ENCODE data around the gene CNIH2. TPM values are rescaled to one million over a fixed set of nuclear protein-coding genes. Genes with fewer than 3 reads are reported as not detected.

The CNIH2 gene
- total and polyA plus RNA-seq, 2 of the 8 experiments (the other 6 are each of a cell fraction or from before 2014, with no cell fraction given), result 12.5 to 15.8 TPM

- Histone ChIP-seq H3K4ac (replicated peaks; ENCODE audit: insufficient read length, low read depth, low read length) (peak overlapping the region; percentile 95), H2BK15ac (ENCODE audit: low read length) (peak overlapping the region; percentile 93; the same call in 1 of the 2 replicates), H3K79me2 (ENCODE audit: control insufficient read depth in 1 of 2, insufficient read depth in 2 of 2, low read length in 2 of 2) (no peaks in the 10 kb centered on the region), H2BK5ac (ENCODE audit: low read depth, low read length) (peak overlapping the region; percentile 85; the same call in 1 of the 2 replicates), H4K20me1 (replicated peaks in 1 of 2; ENCODE audit: control insufficient read depth in 1 of 2, insufficient read depth in 2 of 2, low read length in 2 of 2) (no peaks in the 10 kb centered on the region), H3K4me2 (ENCODE audit: insufficient read depth in 1 of 2, low read depth in 2 of 2, low read length in 2 of 2) (peak overlapping the region; percentile 43 to 69), H3K79me1 (ENCODE audit: low read depth, low read length) (no peaks in the 10 kb centered on the region), H3K56ac (replicated peaks; ENCODE audit: insufficient read length, low read depth, low read length) (peak overlapping the region; percentile 7), H3K36me3 (ENCODE audit: control insufficient read depth in 2 of 4, insufficient read depth in 4 of 4, low read length in 3 of 4) (no peaks in the 10 kb centered on the region), H4K8ac (ENCODE audit: extremely low read depth, insufficient read depth, low read length) (peak overlapping the region; percentile 38; the same call in 1 of the 2 replicates), H2AK5ac (ENCODE audit: low read depth, low read length) (peak overlapping the region; percentile 89; the same call in 1 of the 2 replicates), H3K27me3 (replicated peaks in 1 of 4; ENCODE audit: control insufficient read depth in 3 of 4, extremely low read depth in 1 of 4, insufficient read depth in 3 of 4, low read length in 3 of 4) (peaks cover 0 to 5% (median 0%) of the 10 kb centered on the region in 4 experiments; a peak in 3 of 7 replicates), H3K4me1 (replicated peaks in 1 of 4; ENCODE audit: control insufficient read depth in 3 of 4, insufficient read depth in 4 of 4, low read length in 3 of 4) (peaks cover 9 to 28% (median 19%) of the 10 kb centered on the region in 4 experiments), H3K9me3 (ENCODE audit: insufficient read depth in 2 of 2, low read depth in 1 of 2, low read length in 1 of 2) (no peaks in the 10 kb centered on the region), H2BK12ac (ENCODE audit: low read depth, low read length) (peak overlapping the region; percentile 98), H3K23ac (ENCODE audit: insufficient read length) (no peak overlapping the region), H3K23me2 (ENCODE audit: low read depth, low read length) (peaks cover 5% of the 10 kb centered on the region), H2AFZ (ENCODE audit: low read length) (peak overlapping the region; percentile 51; the same call in 1 of the 2 replicates), H4K5ac (ENCODE audit: insufficient read length, low read depth, low read length) (peak overlapping the region; percentile 33), H3K27ac (ENCODE audit: low read depth, low read length) (peak overlapping the region; percentile 32; the same call in 1 of the 2 replicates), H3K9ac (replicated peaks in 1 of 4; ENCODE audit: extremely low read depth in 1 of 4, low read depth in 3 of 4, low read length in 3 of 4) (peak overlapping the region in 2 of 4 experiments; percentile 19 to 39; a peak in 3 of 7 replicates), H2BK20ac (ENCODE audit: low read length) (peak overlapping the region; percentile 77), H2BK120ac (replicated peaks; ENCODE audit: low read depth, low read length) (peak overlapping the region; percentile 49), H3K18ac (ENCODE audit: extremely low read depth, low read length) (peak overlapping the region; percentile 72), H4K91ac (replicated peaks; ENCODE audit: insufficient read length, low read length) (peak overlapping the region; percentile 98), H3K4me3 (ENCODE audit: extremely low read depth in 1 of 4, insufficient read depth in 2 of 4, low read depth in 3 of 4, low read length in 4 of 4) (peak overlapping the region in 1 of 4 experiments; percentile 40; a peak in 1 of 8 replicates), H3K14ac (ENCODE audit: insufficient read length) (no peak overlapping the region)
- WGBS, 2 experiments (ENCODE audit: extremely low coverage in 1 of 2, insufficient coverage in 1 of 2, insufficient read length in 1 of 2, insufficient replicate concordance in 2 of 2, low coverage in 1 of 2, low lambda C conversion rate in 2 of 2, missing lambda C conversion rate in 1 of 2), result 54% methylated on average over 13 of the region's 16 CpGs; no CpG with 5 or more reads in 1 of the 2 experiments
- DNase-seq (ENCODE audit: low read depth in 1 of 2, low spot score in 2 of 2) (no peak), FAIRE-seq (no peak)
- ChIA-PET POLR2A (ENCODE audit: partially characterized antibody) (interaction anchor here (0.8 to 3.5 kb wide), 16 partner anchors 9 to 121 kb away, joined by 3 to 19 read pairs (median 5); partner anchors contain the start of genes BRMS1, MRPL11, RIN1 and YIF1A), CTCF (ENCODE audit: partially characterized antibody) (interaction anchor here (0.6 to 11.7 kb wide), 16 partner anchors 9 to 1295 kb away, joined by 3 to 242 read pairs (median 4); partner anchors contain the start of gene RIN1)
- TF ChIP-seq TCF12 (IDR thresholded peaks at IDR 0.05; ENCODE audit: low read depth, low read length) (no peak), CREB1 (IDR thresholded peaks at IDR 0.05) (peak; percentile 11; the same call in 1 of the 2 replicates), SP1 (IDR thresholded peaks at IDR 0.05; ENCODE audit: low read depth, low read length) (0 out of 2 replicates have a peak, but pooled peaks have one; percentile 14), CEBPB (IDR thresholded peaks at IDR 0.05; ENCODE audit: low read depth, low read length) (peak; percentile 76), HDAC2 (IDR thresholded peaks at IDR 0.05; ENCODE audit: borderline replicate concordance in 1 of 2, low read depth in 2 of 2, low read length in 2 of 2) (no peak), TAF1 (IDR thresholded peaks at IDR 0.05; ENCODE audit: low read depth, low read length) (0 out of 2 replicates have a peak, but pooled peaks have one; percentile 19), E2F6 (IDR thresholded peaks at IDR 0.05) (peak; percentile 97), SRF (IDR thresholded peaks at IDR 0.05; ENCODE audit: low read depth, low read length) (peak; percentile 66; the same call in 1 of the 2 replicates), GABPA (IDR thresholded peaks at IDR 0.05; ENCODE audit: borderline replicate concordance, insufficient read depth, low read length) (0 out of 2 replicates have a peak, but pooled peaks have one; percentile 37)
These were observed 40.0 kb downstream of the CNIH2 start for GRCh38 chr11:66317723-66318599.

Data from H1 (cell line).